ENCODE measurements around the gene BCL2L2.

The BCL2L2 gene

GRCh38 chr14:23286020-23286901 is 20.4 kb upstream of the BCL2L2 start, which contains the start of gene HOMEZ (continued):
- TF ChIP-seq ZNF280D (tag by site-specific recombination; IDR thresholded peaks at IDR 0.05) (no peak), ZNF274 (IDR thresholded peaks at IDR 0.05; ENCODE audit: low read length) (no peak), ZNF274 (tag by site-specific recombination; IDR thresholded peaks at IDR 0.05; ENCODE audit: borderline replicate concordance) (no peak), MZF1 (tag by site-specific recombination; IDR thresholded peaks at IDR 0.05; ENCODE audit: borderline replicate concordance) (peak; percentile 68; the same call in 1 of the 2 replicates), ZNF654 (tag by site-specific recombination; IDR thresholded peaks at IDR 0.05; ENCODE audit: low read depth) (no peak), KLF8 (tag by site-specific recombination; IDR thresholded peaks at IDR 0.05) (peak; percentile 98), INSM2 (tag by site-specific recombination; IDR thresholded peaks at IDR 0.05) (no peak), ZBTB49 (tag by site-specific recombination; IDR thresholded peaks at IDR 0.05; ENCODE audit: low read depth) (no peak), ZNF366 (tag by site-specific recombination; conservative IDR thresholded peaks at IDR 0.05) (peak; percentile 60), ZBTB1 (tag by site-specific recombination; IDR thresholded peaks at IDR 0.05) (no peak), CTCF (tag by site-specific recombination; IDR thresholded peaks at IDR 0.05) (0 out of 2 replicates have a peak, but pooled peaks have one; percentile 31), OVOL3 (tag by site-specific recombination; IDR thresholded peaks at IDR 0.05) (no peak), ZNF488 (tag by site-specific recombination; IDR thresholded peaks at IDR 0.05) (no peak), ZNF561 (tag by site-specific recombination; IDR thresholded peaks at IDR 0.05; ENCODE audit: borderline replicate concordance) (peak; percentile 59), YY2 (tag by site-specific recombination; IDR thresholded peaks at IDR 0.05) (no peak), ZNF792 (tag by site-specific recombination; IDR thresholded peaks at IDR 0.05) (no peak), FEZF1 (tag by site-specific recombination; IDR thresholded peaks at IDR 0.05) (peak; percentile 74), ZNF184 (tag by site-specific recombination; IDR thresholded peaks at IDR 0.05) (no peak), ZSCAN4 (tag by site-specific recombination; IDR thresholded peaks at IDR 0.05) (no peak), ZNF211 (tag by site-specific recombination; IDR thresholded peaks at IDR 0.05; ENCODE audit: low read depth) (no peak), ZNF449 (tag by site-specific recombination; IDR thresholded peaks at IDR 0.05) (peak; percentile 97), ZNF530 (tag by site-specific recombination; IDR thresholded peaks at IDR 0.05; ENCODE audit: low read depth) (no peak), ZEB2 (tag by site-specific recombination; IDR thresholded peaks at IDR 0.05) (peak; percentile 90), KLF16 (tag by site-specific recombination; IDR thresholded peaks at IDR 0.05) (peak; percentile 48), ZSCAN23 (tag by site-specific recombination; IDR thresholded peaks at IDR 0.05) (no peak), SP3 (tag by site-specific recombination; IDR thresholded peaks at IDR 0.05) (peak; percentile 98), ZNF404 (tag by site-specific recombination; IDR thresholded peaks at IDR 0.05) (no peak)

Measured in HEK293 (cell line).